PFSK-1 (cell line): ENCODE measurements around the gene CDYL.

Experiments
- FOXP2 ChIP-seq: optimal IDR thresholded peaks from 2 replicates; pipeline ENCODE3; 2011; ENCODE audit warnings: borderline replicate concordance, control low read depth, inconsistent platforms; ENCODE audit not compliant: insufficient read depth; ENCODE audit errors: extremely low read length, extremely low read depth
- POLR2AphosphoS5 ChIP-seq: IDR thresholded peaks from 2 replicates; pipeline ENCODE4 v1.6.1; 2012; ENCODE audit warnings: low read depth, mild to moderate bottlenecking, control low read depth, low read length, moderate library complexity
- SIN3A ChIP-seq: IDR thresholded peaks from 2 replicates; pipeline ENCODE4 v1.6.1; 2012; ENCODE audit warnings: mild to moderate bottlenecking, low read length, moderate library complexity, borderline replicate concordance; ENCODE audit not compliant: insufficient read depth
- TAF1 ChIP-seq: IDR thresholded peaks from 2 replicates; pipeline ENCODE4 v1.6.1; 2012; ENCODE audit warnings: low read length, control low read depth, borderline replicate concordance; ENCODE audit not compliant: insufficient read depth
- TF ChIP-seq, protein P1 (sequence below), 2 experiments: IDR thresholded peaks; 2 replicates each; pipeline versions ENCODE4 v1.6.1 to v1.8.0; 2011 to 2012; ENCODE audit warnings: low read depth in 2 of 2, low read length in 2 of 2, control low read depth in 1 of 2, inconsistent platforms in 1 of 2, mild to moderate bottlenecking in 1 of 2, moderate library complexity in 1 of 2; ENCODE audit not compliant: insufficient read depth in 1 of 2

CDYL gene

GRCh38 chr6:4969609-4970285 lies 193.5 kb downstream of the CDYL start:
- TF ChIP-seq, protein P1, sequence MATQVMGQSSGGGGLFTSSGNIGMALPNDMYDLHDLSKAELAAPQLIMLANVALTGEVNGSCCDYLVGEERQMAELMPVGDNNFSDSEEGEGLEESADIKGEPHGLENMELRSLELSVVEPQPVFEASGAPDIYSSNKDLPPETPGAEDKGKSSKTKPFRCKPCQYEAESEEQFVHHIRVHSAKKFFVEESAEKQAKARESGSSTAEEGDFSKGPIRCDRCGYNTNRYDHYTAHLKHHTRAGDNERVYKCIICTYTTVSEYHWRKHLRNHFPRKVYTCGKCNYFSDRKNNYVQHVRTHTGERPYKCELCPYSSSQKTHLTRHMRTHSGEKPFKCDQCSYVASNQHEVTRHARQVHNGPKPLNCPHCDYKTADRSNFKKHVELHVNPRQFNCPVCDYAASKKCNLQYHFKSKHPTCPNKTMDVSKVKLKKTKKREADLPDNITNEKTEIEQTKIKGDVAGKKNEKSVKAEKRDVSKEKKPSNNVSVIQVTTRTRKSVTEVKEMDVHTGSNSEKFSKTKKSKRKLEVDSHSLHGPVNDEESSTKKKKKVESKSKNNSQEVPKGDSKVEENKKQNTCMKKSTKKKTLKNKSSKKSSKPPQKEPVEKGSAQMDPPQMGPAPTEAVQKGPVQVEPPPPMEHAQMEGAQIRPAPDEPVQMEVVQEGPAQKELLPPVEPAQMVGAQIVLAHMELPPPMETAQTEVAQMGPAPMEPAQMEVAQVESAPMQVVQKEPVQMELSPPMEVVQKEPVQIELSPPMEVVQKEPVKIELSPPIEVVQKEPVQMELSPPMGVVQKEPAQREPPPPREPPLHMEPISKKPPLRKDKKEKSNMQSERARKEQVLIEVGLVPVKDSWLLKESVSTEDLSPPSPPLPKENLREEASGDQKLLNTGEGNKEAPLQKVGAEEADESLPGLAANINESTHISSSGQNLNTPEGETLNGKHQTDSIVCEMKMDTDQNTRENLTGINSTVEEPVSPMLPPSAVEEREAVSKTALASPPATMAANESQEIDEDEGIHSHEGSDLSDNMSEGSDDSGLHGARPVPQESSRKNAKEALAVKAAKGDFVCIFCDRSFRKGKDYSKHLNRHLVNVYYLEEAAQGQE (IDR thresholded peaks at IDR 0.05; ENCODE audit: insufficient read depth in 1 of 2, low read depth in 2 of 2, low read length in 2 of 2), result no peak
- TF ChIP-seq POLR2AphosphoS5 (no peak), SIN3A (no peak), TAF1 (no peak), FOXP2 (no peak)

GRCh38 chr6:4970739-4971395 lies 194.7 kb downstream of the CDYL start:
- no peak for TF ChIP-seq TAF1
- no peak for TF ChIP-seq SIN3A
- TF ChIP-seq, protein P1 (IDR thresholded peaks at IDR 0.05; ENCODE audit: insufficient read depth in 1 of 2, low read depth in 2 of 2, low read length in 2 of 2), result no peak
- TF ChIP-seq POLR2AphosphoS5, result no peak
- no peak for TF ChIP-seq FOXP2

GRCh38 chr6:4971851-4972250 lies 195.6 kb downstream of the CDYL start:
- TF ChIP-seq, protein P1 (IDR thresholded peaks at IDR 0.05; ENCODE audit: insufficient read depth in 1 of 2, low read depth in 2 of 2, low read length in 2 of 2), result no peak
- TF ChIP-seq SIN3A, result no peak
- no peak for TF ChIP-seq TAF1
- no peak for TF ChIP-seq FOXP2
- TF ChIP-seq POLR2AphosphoS5, result no peak

- no peak for TF ChIP-seq TAF1
- TF ChIP-seq FOXP2, result no peak
- no peak for TF ChIP-seq SIN3A
- TF ChIP-seq POLR2AphosphoS5, result no peak
- TF ChIP-seq, protein P1 (IDR thresholded peaks at IDR 0.05; ENCODE audit: insufficient read depth in 1 of 2, low read depth in 2 of 2, low read length in 2 of 2), result no peak
Measured at GRCh38 chr6:4972438-4972837, 196.2 kb downstream of the CDYL start.
